WTC11 (cell line): ENCODE results near the gene SMAD9. TPM values are rescaled to one million over a fixed set of nuclear protein-coding genes. Genes with fewer than 3 reads are reported as not detected.

ENCODE experiments used
- ATAC-seq: fragments of 200-7000 bp; cut with Tn5 transposase; 2 replicates; pipeline ENCODE4 v1.10.0; 2021; ENCODE audit warnings: mild to moderate bottlenecking, moderate library complexity
- CTCF ChIA-PET: fragments of 300-600 bp; sonication (Branson Sonifier 250); formaldehyde crosslinking; loops from one replicate; lab custom pipeline; 2021; ENCODE audit warnings: antibody characterized with exemption; lab: Charles Lee
- POLR2A ChIA-PET: fragments of 350-600 bp; sonication (Branson Sonifier 250); formaldehyde crosslinking; loops from one replicate; lab custom pipeline; 2021; ENCODE audit warnings: antibody characterized with exemption; lab: Charles Lee
- DNase-seq: peaks from one replicate; pipeline ENCODE4 v3.0.0; 2021; ENCODE audit warnings: low spot score
- H3K27ac Mint-ChIP-seq: 2 replicates; pipeline ENCODE4 v1.8.0; 2021; ENCODE audit warnings: mixed read lengths
- H3K27me3 Mint-ChIP-seq: 2 replicates; pipeline ENCODE4 v1.8.0; 2021; ENCODE audit warnings: low read depth, mild to moderate bottlenecking, moderate library complexity, mixed read lengths
- H3K36me3 Mint-ChIP-seq: 2 replicates; pipeline ENCODE4 v1.8.0; 2021; ENCODE audit warnings: mixed read lengths
- H3K4me1 Mint-ChIP-seq: 2 replicates; pipeline ENCODE4 v1.8.0; 2022; ENCODE audit warnings: mixed read lengths
- H3K4me3 Mint-ChIP-seq: 2 replicates; pipeline ENCODE4 v1.8.0; 2021; ENCODE audit warnings: mild to moderate bottlenecking, moderate library complexity, mixed read lengths
- H3K9me3 Mint-ChIP-seq: 2 replicates; pipeline ENCODE4 v1.8.0; 2021; ENCODE audit warnings: mixed read lengths
- ATF1 ChIP-seq: sonication (generic); formaldehyde crosslinking; IDR thresholded peaks from 2 replicates; pipeline ENCODE4 v1.8.1; 2023; ENCODE audit warnings: mild to moderate bottlenecking, moderate library complexity, missing genetic modification reagents
- CTCF ChIP-seq: fragments of 200-600 bp; IDR thresholded peaks from 2 replicates; pipeline ENCODE4 v1.8.0; 2022; ENCODE audit warnings: antibody characterized with exemption
- EMX1 ChIP-seq: fragments of 250-450 bp; sonication (Bioruptor Pico); IDR thresholded peaks from 2 replicates; pipeline ENCODE4 v1.8.0; 2021; ENCODE audit warnings: mild to moderate bottlenecking
- FOXK1 ChIP-seq: sonication (generic); formaldehyde crosslinking; IDR thresholded peaks from 2 replicates; pipeline ENCODE4 v1.8.0; 2022; ENCODE audit warnings: mild to moderate bottlenecking, moderate library complexity, missing genetic modification reagents
- GABPB1 ChIP-seq: sonication (generic); formaldehyde crosslinking; IDR thresholded peaks from 2 replicates; pipeline ENCODE4 v1.8.1; 2023; ENCODE audit warnings: mild to moderate bottlenecking, missing genetic modification reagents
- HMGA2 ChIP-seq: fragments of 250-450 bp; sonication (Bioruptor Pico); IDR thresholded peaks from 2 replicates; pipeline ENCODE4 v1.4.0; 2021; ENCODE audit warnings: mild to moderate bottlenecking, moderate library complexity
- KAT7 ChIP-seq: sonication (generic); formaldehyde crosslinking; IDR thresholded peaks from 2 replicates; pipeline ENCODE4 v1.8.1; 2023; ENCODE audit warnings: missing genetic modification reagents, mild to moderate bottlenecking, borderline replicate concordance
- NFATC4 ChIP-seq: fragments of 250-450 bp; sonication (Bioruptor Pico); IDR thresholded peaks from 2 replicates; pipeline ENCODE4 v1.9.0; 2021; ENCODE audit warnings: mild to moderate bottlenecking
- NFYB ChIP-seq: sonication (generic); formaldehyde crosslinking; conservative IDR thresholded peaks from 2 replicates; pipeline ENCODE4 v1.8.0; 2022; ENCODE audit warnings: low read depth, missing genetic modification reagents
- PRRX2 ChIP-seq: fragments of 250-450 bp; sonication (Bioruptor Pico); IDR thresholded peaks from 2 replicates; pipeline ENCODE4 v1.8.0; 2021; ENCODE audit warnings: mild to moderate bottlenecking
- ZNF121 ChIP-seq: sonication (generic); formaldehyde crosslinking; IDR thresholded peaks from 2 replicates; pipeline ENCODE4 v1.8.0; 2023; ENCODE audit warnings: missing genetic modification reagents
- ZNF423 ChIP-seq: fragments of 250-450 bp; sonication (Bioruptor Pico); IDR thresholded peaks from 2 replicates; pipeline ENCODE4 v2.1.2; 2022; ENCODE audit warnings: mild to moderate bottlenecking, moderate library complexity
- total RNA-seq: library from RNA; stranded (reverse); gene quantifications from 3 replicates; pipeline ENCODE4 v1.2.3, GENCODE V29; 2021
- TF ChIP-seq, protein P1 (sequence below): sonication (generic); formaldehyde crosslinking; IDR thresholded peaks from 2 replicates; pipeline ENCODE4 v1.8.0; 2022; ENCODE audit warnings: mild to moderate bottlenecking, missing genetic modification reagents
- TF ChIP-seq, protein P2 (sequence below): sonication (generic); formaldehyde crosslinking; IDR thresholded peaks from 2 replicates; pipeline ENCODE4 v1.8.1; 2022; ENCODE audit warnings: mild to moderate bottlenecking, moderate library complexity, missing genetic modification reagents

SMAD9 gene
- total RNA-seq, 1 experiment from 2014 or later = 1.2 TPM

GRCh38 chr13:36850790-36851438 lies 69.1 kb downstream of the SMAD9 start:
- peak; percentile 87 for ATAC-seq
- no peaks in the 10 kb centered on the region for H3K36me3 Mint-ChIP-seq
- CTCF ChIA-PET = interaction anchor here (0.6 to 1.9 kb wide), 7 partner anchors 22 to 587 kb away, joined by 3 to 7 read pairs (median 3); no protein-coding TSS in a partner anchor
- H3K27ac Mint-ChIP-seq = no peak overlapping the region; the same call in 1 of the 2 replicates
- no peaks in the 10 kb centered on the region for H3K4me1 Mint-ChIP-seq
- H3K27me3 Mint-ChIP-seq = no peaks in the 10 kb centered on the region
- H3K9me3 Mint-ChIP-seq = no peaks in the 10 kb centered on the region
- no peak overlapping the region for H3K4me3 Mint-ChIP-seq
- no peak for TF ChIP-seq NFYB
- peak; percentile 45 for TF ChIP-seq CTCF
- TF ChIP-seq, all 79 proteins: peak for 1
- POLR2A ChIA-PET = no interaction called here
- peak; percentile 74 for DNase-seq

DNA sequence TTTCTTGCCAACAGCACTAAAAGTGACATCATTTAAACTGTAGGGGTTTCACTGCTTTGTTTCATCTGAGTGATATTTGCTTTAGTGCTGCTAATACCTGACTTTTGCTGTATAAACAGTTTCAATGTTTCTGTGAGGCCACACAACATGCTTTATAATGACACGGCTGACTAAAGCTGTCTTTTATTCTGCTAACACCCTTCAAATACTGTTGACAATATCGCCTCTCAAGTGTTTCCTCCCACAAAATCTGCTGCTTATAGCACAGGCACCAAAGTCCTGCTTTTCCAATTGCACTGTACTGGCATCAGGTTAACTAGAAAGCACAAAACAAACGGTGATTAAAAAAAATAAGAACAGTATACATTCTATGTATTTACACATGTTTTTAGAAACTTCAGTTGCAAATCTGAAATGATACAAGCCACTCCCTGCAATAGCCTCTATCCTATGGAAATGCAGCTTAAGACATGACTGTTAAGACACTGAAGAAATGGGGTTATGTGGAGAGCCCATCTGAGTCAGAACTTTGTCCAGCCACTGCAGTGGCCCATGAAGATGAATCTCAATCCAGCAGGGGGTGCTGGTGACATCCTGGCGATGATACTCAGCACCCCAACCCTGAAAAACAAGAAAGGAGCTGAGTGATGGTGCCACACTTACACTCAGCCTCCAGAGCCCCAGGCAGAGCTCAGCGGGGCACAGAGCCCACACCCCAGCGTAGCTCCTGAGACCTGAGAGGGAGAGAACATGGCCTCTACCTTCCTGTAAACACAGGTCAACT lies 71.6 kb downstream of the SMAD9 start:
- DNase-seq (peak; percentile 29), ATAC-seq (peak; percentile 82)
- no peaks in the 10 kb centered on the region for H3K27me3 Mint-ChIP-seq
- no peaks in the 10 kb centered on the region for H3K4me1 Mint-ChIP-seq
- CTCF ChIA-PET = interaction anchor here (0.6 to 1.6 kb wide), 24 partner anchors 10 to 395 kb away, joined by 3 to 15 read pairs (median 3); partner anchors contain the start of genes EXOSC8 and SMAD9
- H3K36me3 Mint-ChIP-seq = no peaks in the 10 kb centered on the region
- H3K9me3 Mint-ChIP-seq = no peaks in the 10 kb centered on the region
- no peak overlapping the region for H3K4me3 Mint-ChIP-seq
- peak; percentile 59; the same call in 1 of the 2 replicates for TF ChIP-seq EMX1 (CRISPR knock-in tag)
- TF ChIP-seq PRRX2 (CRISPR knock-in tag) = 0 out of 2 replicates have a peak, but pooled peaks have one; percentile 64
- no peak for TF ChIP-seq NFATC4
- POLR2A ChIA-PET = interaction anchor here (0.7 kb wide), 1 partner anchor 511 kb away, joined by 5 read pairs; no protein-coding TSS in a partner anchor
- H3K27ac Mint-ChIP-seq = no peak overlapping the region

GRCh38 chr13:36847606-36848005 lies 72.4 kb downstream of the SMAD9 start:
- POLR2A ChIA-PET = interaction anchor here (0.7 kb wide), 1 partner anchor 512 kb away, joined by 5 read pairs; no protein-coding TSS in a partner anchor
- Mint-ChIP-seq H3K27ac (no peak overlapping the region; the same call in 1 of the 2 replicates), H3K9me3 (no peaks in the 10 kb centered on the region), H3K27me3 (no peaks in the 10 kb centered on the region), H3K36me3 (no peaks in the 10 kb centered on the region), H3K4me3 (no peak overlapping the region), H3K4me1 (no peaks in the 10 kb centered on the region)
- ATAC-seq = no peak
- CTCF ChIA-PET = interaction anchor here (1.1 to 1.5 kb wide), 2 partner anchors 102 to 393 kb away, joined by 3 read pairs; no protein-coding TSS in a partner anchor
- no peak for DNase-seq
- TF ChIP-seq KAT7 (CRISPR knock-in tag) (no peak), ZNF423 (CRISPR knock-in tag) (no peak), GABPB1 (CRISPR knock-in tag) (no peak), ATF1 (CRISPR knock-in tag) (no peak), PRRX2 (CRISPR knock-in tag) (no peak), FOXK1 (CRISPR knock-in tag) (no peak), ZNF121 (no peak)

DNA sequence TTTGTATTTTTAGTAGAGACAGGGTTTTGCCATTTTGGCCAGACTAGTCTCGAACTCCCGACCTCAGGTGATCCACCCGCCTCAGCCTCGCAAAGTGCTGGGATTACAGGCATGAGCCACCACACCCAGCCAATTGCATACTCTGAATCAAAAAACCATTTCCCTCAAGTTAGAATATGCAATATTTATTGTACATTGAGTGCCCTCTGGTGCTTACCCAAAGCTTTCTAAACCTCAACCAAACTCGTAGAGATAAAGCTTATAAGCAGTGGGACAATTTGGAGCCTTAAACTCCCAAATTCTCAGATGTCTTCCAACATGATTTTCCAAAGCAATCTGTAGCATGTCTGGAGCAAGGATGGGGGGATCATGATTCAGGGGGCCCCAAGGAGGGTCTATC lies 78.6 kb downstream of the SMAD9 start:
- Mint-ChIP-seq H3K4me3 (no peak overlapping the region), H3K27ac (no peak overlapping the region), H3K4me1 (peaks cover 23% of the 10 kb centered on the region), H3K36me3 (no peaks in the 10 kb centered on the region; the same call in 1 of the 2 replicates), H3K9me3 (no peaks in the 10 kb centered on the region)
- ChIA-PET CTCF (interaction anchor here (0.6 to 2.2 kb wide), 5 partner anchors 140 to 558 kb away, joined by 3 to 8 read pairs (median 3); no protein-coding TSS in a partner anchor), POLR2A (no interaction called here)
- ATAC-seq = no peak
- DNase-seq = no peak
- TF ChIP-seq NFYB (no peak), HMGA2 (CRISPR knock-in tag) (no peak)
- TF ChIP-seq, protein P1, sequence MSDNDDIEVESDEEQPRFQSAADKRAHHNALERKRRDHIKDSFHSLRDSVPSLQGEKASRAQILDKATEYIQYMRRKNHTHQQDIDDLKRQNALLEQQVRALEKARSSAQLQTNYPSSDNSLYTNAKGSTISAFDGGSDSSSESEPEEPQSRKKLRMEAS (CRISPR knock-in tag) = no peak
- TF ChIP-seq, protein P2, sequence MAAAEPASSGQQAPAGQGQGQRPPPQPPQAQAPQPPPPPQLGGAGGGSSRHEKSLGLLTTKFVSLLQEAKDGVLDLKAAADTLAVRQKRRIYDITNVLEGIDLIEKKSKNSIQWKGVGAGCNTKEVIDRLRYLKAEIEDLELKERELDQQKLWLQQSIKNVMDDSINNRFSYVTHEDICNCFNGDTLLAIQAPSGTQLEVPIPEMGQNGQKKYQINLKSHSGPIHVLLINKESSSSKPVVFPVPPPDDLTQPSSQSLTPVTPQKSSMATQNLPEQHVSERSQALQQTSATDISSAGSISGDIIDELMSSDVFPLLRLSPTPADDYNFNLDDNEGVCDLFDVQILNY (CRISPR knock-in tag) = no peak
- TF ChIP-seq, all 79 proteins: peak for 0
- H3K27me3 Mint-ChIP-seq = no peaks in the 10 kb centered on the region
